GM21717 (cell line): ENCODE measurements around the gene ZNF865.

Experiments
- ATAC-seq: cut with Tn5 transposase; IDR thresholded peaks from one replicate; pipeline ENCODE4 v1.9.1; 2021; ENCODE audit warnings: mild to moderate bottlenecking, moderate library complexity; ENCODE audit not compliant: unreplicated experiment

Gene ZNF865

GRCh38 chr19:55586976-55587668 lies 18.3 kb upstream of the ZNF865 start:
- ATAC-seq = peak; percentile 64

GRCh38 chr19:55588738-55589137 lies 16.7 kb upstream of the ZNF865 start:
- ATAC-seq = no peak

- ATAC-seq = no peak
These were observed 15.3 kb upstream of the ZNF865 start for GRCh38 chr19:55590109-55590508.

GRCh38 chr19:55590617-55591016 lies 14.8 kb upstream of the ZNF865 start:
- ATAC-seq = no peak

- no peak for ATAC-seq
These were observed 13.9 kb upstream of the ZNF865 start for GRCh38 chr19:55591555-55591954.

GRCh38 chr19:55592391-55593090 lies 12.9 kb upstream of the ZNF865 start:
- ATAC-seq = no peak

- ATAC-seq = no peak
These were observed 12.2 kb upstream of the ZNF865 start for GRCh38 chr19:55593096-55593772.

- ATAC-seq = no peak
These were observed 10.4 kb upstream of the ZNF865 start for GRCh38 chr19:55594996-55595545.

- no peak for ATAC-seq
These were observed 9.1 kb upstream of the ZNF865 start for GRCh38 chr19:55596304-55596703.

- ATAC-seq = no peak
These were observed 7.9 kb upstream of the ZNF865 start for GRCh38 chr19:55597501-55597921.

GRCh38 chr19:55598034-55598433 lies 7.4 kb upstream of the ZNF865 start:
- ATAC-seq = no peak

GRCh38 chr19:55598719-55599467 lies 6.6 kb upstream of the ZNF865 start:
- ATAC-seq = peak; percentile 40

- peak; percentile 41 for ATAC-seq
These were observed 6.0 kb upstream of the ZNF865 start, which contains the start of gene FIZ1 for GRCh38 chr19:55599468-55599841. FIZ1 (minus strand) TSS chr19:55599517; CDS start chr19:55597865, 1,652 bp downstream.

GRCh38 chr19:55599842-55600661 lies 5.4 kb upstream of the ZNF865 start, which contains the start of gene ZNF524:
ZNF524 (plus strand) TSS chr19:55600288; CDS start chr19:55602113, 1,825 bp downstream.
- peak; percentile 31 for ATAC-seq

- no peak for ATAC-seq
These were observed 4.8 kb upstream of the ZNF865 start for GRCh38 chr19:55600662-55601028.

GRCh38 chr19:55601084-55601483 lies 4.4 kb upstream of the ZNF865 start:
- no peak for ATAC-seq

GRCh38 chr19:55602104-55603001 lies 3.1 kb upstream of the ZNF865 start:
- ATAC-seq = no peak

GRCh38 chr19:55603115-55603514 lies 2.3 kb upstream of the ZNF865 start:
- no peak for ATAC-seq
